GM21447 (cell line): ENCODE data around the gene TRAF7.

Source experiments
- ATAC-seq: cut with Tn5 transposase; IDR thresholded peaks from one replicate; pipeline ENCODE4 v1.9.1; 2021; ENCODE audit not compliant: unreplicated experiment

Gene TRAF7

GRCh38 chr16:2147378-2147777, 8.2 kb upstream of the TRAF7 start:
- ATAC-seq, result no peak

- no peak for ATAC-seq
Observed at GRCh38 chr16:2147981-2148671, 7.5 kb upstream of the TRAF7 start, which contains the start of gene RAB26. RAB26 (plus strand) TSS chr16:2148625; CDS start chr16:2148784, 159 bp downstream.

- no peak for ATAC-seq
Observed at GRCh38 chr16:2148714-2149629, 6.6 kb upstream of the TRAF7 start.

DNA sequence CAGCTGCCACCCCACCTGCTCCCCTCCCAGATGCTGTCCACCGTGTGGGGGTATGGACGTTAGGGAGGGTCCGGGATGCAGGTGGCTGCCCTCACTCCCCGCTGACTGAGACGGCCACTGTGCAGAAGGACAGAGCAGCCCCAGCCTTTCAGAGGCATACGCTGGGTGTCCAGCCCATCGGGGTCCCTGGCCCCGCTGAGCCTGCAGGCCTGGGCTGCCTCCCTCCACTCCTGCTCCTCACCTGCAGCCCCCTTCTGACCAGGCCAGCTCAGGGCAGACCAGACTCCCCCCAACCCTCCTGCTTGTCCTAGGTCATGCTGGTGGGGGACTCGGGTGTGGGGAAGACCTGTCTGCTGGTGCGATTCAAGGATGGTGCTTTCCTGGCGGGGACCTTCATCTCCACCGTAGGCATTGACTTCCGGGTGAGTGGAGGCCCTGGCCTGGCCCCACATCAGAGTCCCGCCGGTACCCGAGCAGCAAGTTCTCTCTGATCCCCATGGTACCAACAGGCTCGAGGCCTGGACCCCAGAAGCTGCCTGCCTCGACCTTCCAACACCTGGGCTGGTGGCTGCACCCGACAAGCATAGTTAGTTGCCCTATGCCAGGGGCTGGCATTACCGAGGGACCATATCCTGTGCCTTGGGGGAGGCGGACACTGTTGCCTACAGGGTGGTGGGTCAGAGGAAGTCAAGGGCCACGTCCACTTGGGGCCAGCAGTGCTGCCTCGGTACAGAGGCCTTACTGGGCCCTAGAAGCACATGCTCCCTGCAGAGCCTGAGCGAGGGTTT, 5.8 kb upstream of the TRAF7 start:
- no peak for ATAC-seq

DNA sequence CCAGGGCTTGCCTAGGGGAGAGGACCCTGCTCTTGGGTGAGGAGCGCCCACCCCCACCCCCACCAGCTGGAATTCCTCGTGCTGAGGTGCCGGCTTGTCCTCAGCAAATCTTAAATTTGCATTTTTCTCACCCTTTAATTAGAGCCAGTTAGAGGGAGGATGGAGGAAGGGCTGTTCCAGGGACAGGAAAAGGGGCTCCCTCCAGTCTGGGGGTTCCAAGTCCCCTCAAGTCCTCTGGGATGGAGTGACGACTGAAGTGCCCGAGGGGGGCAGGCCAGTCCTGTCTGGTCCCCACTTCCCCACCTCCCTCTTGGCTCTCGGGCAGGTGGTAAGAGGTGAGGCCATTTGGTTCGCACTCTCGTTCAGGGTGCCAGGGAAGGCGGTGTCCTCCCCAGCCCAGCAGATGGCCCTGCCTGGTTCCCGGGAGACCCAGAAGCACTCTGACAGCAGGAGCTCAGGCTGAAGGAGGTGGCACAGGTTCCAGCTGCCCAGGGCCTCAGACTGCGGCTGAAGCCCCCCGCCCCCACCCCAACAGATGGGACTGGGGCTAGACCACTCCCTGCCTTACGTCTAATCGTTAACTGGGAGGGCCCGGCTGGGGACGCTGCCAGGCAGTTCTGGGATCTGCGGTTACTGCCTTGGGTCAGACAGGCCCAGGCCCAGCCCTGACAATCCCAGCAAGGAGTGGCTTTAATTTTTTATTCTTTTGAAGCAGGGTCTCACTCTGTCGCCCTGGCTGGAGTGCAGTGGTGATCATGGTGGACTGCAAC, 5.0 kb upstream of the TRAF7 start:
- ATAC-seq, result no peak

DNA sequence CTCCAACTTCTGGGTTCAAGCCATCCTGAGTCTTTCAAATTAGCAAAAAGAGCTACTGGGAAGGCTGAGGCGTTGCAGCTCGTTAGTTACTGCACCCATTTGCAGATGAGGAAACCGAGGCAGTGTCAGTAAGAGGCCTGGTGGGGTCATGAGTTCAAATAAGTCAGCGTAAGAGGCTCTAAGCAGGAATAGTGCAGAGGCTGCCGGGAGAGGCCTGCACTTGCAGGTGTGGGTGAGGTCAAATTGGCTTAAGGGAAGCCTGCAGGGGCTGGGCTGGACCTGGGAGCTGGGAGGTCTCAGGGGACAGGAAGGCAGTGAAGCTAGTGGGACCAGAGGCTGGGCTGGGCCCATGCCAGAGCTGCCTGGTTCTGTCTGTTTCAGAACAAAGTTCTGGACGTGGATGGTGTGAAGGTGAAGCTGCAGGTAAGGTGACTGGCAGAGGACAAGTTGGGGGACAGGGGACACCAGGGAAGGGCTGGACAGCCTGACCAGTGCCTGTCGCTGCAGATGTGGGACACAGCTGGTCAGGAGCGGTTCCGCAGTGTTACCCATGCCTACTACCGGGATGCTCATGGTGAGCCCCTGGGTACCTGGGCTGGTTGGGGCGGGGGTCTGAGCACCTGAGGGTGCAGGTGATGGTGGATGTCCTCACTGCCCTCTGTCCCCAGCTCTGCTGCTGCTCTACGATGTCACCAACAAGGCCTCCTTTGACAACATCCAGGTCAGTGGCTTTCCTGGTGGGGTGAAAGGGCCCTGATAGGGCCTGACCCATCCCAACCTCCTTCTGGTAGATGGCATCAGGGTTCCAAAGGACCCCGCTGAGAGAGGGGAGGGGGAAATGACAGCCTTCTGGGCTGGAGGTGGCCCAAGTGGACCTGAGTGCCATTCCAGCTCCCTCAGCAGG, 4.1 kb upstream of the TRAF7 start:
- no peak for ATAC-seq

DNA sequence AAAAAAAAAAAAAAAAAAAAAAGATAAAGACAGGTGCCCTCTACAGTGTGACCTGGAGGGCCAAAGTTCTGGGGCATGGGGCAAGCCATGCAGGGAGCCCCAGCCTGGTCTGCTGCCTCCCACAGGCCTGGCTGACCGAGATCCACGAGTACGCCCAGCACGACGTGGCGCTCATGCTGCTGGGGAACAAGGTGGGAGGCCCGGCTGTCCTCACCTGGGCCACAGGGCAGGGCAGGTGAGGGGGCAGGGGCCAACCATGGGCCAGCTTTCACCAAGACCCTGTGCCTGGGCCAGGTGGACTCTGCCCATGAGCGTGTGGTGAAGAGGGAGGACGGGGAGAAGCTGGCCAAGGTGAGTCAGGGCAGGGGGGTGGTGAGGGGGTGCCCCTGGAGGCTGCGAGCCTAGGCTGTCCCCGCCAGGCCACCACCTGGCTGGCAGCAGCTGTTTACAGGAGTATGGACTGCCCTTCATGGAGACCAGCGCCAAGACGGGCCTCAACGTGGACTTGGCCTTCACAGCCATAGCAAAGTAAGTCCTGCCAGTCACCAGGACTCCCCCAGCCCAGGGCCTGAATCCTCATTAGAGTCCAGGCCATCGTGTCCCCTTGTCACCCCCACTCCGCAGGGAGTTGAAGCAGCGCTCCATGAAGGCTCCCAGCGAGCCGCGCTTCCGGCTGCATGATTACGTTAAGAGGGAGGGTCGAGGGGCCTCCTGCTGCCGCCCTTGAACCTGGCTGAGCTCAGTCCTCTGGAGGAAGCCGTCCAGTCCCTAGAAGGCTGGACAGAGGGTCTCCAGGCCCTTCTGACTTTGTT, 2.7 kb upstream of the TRAF7 start:
- no peak for ATAC-seq

- ATAC-seq, result no peak
Observed at GRCh38 chr16:2154533-2155090, 970 bp upstream of the TRAF7 start.

DNA sequence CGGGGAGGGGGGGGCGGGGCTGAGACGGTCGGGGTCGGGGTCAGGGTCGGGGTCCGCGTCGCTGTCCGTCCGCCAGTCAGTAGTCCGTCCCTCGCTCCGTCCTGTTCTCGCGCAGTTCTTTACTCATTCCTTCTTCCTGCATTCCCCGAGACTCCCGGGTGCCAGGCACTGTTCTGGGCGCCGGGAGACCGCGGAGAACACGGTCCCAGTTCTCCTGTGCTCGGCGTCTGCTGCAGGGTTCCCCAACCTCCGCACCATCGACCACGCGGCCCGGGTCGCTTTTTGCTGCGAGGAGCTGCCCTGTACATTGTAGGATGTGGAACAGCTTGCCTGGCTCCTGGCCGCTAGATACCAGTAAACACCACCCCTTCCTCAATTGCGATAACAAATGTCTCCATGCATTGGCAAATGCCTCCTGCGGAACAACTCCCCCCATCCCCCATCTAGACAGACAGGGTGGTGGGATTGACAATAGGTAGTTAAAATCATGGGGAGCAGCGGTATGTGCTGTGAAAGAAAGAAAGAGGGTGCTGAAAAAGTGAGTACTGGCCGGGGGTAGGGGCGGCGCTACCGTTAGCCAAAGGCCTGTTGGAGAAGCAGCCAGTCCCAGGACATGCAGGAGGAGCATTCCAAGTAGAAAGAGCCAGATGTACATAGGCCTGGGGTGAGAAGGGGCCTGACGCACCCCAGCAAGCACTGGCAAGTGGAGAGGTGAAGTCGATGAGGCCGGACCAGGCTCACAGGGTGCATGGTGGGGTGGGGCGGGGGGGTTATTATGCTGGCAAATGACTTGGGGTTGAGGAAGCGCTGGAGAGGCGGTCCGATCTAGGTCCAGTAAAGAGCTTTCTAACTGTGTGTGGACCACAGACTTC, 631 bp downstream of the TRAF7 start:
- ATAC-seq, result no peak

DNA sequence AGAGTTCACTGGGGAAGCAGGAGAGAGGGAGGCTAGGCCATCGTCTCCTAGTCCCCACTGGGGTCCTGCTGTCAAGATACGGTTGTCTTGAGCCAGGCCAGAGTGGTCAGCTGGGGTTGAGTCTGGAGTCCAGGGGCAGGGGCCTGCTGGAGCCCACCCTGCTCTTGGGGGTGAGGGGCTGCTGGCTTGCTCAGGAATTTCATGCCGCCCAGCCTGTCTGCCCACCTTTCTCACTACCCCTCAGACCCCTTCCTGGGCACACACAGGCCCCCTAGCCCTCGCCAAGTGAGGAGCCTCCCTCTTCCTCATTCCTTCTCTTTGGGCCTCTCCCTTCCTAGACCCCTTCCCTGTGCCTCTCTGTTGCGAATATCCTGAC, 1.3 kb downstream of the TRAF7 start:
- no peak for ATAC-seq

DNA sequence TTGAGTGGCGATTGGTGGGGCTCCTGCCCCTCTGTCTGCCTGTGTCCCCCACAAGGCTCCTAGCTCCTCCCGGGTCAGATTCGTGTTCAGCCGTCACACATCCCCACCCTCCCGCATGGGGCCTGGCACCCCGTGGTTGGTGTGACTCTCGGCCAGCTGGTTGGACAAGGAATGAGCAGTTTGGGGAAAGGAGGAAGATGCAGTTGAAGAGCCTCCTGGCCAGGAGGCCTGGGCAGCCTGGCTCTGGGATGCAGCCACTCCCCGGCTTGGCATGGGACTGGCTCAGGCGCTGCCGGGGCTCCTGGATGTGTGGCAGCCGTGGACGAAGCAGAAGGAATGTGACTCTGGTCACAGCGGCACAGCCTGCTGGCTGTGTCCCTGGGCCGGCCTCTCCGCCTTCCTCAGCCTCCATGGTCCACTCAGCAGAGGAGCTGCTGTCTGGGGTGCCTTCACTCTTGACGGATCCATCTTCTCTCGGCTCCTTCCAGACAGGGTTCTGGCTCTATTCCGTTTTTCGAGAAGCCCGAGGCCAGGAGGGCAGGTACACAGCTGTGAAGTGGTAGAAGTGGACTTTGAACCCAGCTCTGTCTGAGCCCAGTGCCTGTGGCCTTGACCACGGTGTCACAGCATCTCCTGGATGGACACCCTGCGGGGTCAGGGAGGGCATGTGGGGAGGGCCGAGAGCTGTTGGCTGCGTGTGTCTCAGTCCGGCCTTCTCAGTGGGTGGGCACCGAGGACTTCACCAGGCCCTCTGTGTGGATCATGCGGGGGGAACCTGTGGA, 2.1 kb downstream of the TRAF7 start:
- no peak for ATAC-seq

DNA sequence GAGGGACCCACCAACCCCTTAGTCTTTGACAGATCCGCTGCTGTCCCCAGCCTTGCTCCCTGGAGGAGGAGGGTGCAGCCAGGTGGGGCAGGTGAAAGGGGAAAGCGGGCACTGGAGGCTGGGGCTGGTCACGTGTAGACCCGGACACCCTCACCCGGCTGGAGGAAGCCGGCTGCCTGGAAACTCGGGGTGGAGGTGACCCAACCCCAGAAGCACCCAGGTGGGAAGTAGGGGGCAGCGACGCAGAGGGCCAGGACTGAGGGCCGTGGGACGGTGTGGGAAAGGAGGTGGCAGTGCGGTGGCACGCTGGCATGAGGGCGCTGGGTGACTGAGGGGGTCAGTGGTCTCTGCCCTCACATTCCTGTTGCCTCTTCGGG, 2.7 kb downstream of the TRAF7 start:
- no peak for ATAC-seq

- no peak for ATAC-seq
Observed at GRCh38 chr16:2159175-2159838, 3.7 kb downstream of the TRAF7 start.

GRCh38 chr16:2160915-2161551, 5.5 kb downstream of the TRAF7 start:
- no peak for ATAC-seq

- ATAC-seq, result no peak
Observed at GRCh38 chr16:2161911-2162310, 6.3 kb downstream of the TRAF7 start.

DNA sequence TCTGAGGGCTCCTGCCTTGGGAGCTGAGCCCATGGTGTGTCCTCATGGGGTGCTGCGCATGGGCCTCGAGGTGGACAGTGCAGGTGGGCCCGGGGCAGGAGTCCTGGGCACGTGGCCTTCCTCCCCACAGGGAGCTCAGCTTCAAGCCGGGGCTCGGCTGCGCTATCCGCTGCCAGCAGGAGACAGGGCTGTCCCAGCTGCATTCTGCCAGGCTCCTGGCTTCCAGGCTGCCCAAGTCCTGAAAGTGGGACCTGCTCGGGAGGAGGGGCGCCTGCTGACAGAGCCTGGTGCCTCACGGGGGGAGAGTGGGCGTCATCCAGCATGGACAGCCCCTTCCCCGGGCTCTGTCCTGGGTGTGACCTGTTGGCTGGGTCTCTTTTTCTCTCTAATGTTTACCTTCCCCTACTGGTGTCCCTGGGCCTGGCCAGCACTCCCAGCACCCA, 7.1 kb downstream of the TRAF7 start:
- ATAC-seq, result no peak
